ENCODE measurements around the gene SPAG16. TPM values are rescaled to one million over a fixed set of nuclear protein-coding genes. Genes with fewer than 3 reads are reported as not detected.

Gene SPAG16
- total RNA-seq, 4 donors from 2014 or later, result 34.1 to 59.3 (median 46.8) TPM

DNA sequence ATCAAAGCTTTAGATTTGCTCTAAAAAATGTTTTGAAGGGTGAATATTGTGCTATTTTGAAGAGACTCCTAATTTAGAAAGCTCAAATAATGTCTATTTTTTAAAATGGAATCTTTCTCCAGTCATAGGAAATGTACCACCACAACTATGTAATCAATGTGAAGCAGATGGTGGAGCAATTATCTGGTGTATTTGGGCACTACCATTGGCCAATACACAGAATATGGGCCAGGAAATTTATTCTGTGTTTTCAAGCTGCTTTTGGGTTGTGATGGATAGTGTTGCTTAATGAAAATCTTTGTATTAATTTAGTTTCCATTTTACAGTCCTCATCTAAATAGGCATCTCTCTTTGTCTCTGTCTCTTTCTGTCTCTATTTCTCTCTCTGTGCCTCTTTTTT is 1109.5 kb downstream of the SPAG16 start:
- DNase-seq, result no peak
- Histone ChIP-seq H3K27me3 (no peaks in the 10 kb centered on the region), H3K36me3 (no peaks in the 10 kb centered on the region), H3K9me3 (no peaks in the 10 kb centered on the region), H3K4me1 (no peaks in the 10 kb centered on the region), H3K4me3 (replicated peaks in 1 of 3) (no peak overlapping the region), H3K27ac (no peak overlapping the region)
- intact Hi-C loops (cut with DNase I), result no loop called here
- no peak for TF ChIP-seq POLR2A (IDR thresholded peaks at IDR 0.05)
- TF ChIP-seq, protein P1, sequence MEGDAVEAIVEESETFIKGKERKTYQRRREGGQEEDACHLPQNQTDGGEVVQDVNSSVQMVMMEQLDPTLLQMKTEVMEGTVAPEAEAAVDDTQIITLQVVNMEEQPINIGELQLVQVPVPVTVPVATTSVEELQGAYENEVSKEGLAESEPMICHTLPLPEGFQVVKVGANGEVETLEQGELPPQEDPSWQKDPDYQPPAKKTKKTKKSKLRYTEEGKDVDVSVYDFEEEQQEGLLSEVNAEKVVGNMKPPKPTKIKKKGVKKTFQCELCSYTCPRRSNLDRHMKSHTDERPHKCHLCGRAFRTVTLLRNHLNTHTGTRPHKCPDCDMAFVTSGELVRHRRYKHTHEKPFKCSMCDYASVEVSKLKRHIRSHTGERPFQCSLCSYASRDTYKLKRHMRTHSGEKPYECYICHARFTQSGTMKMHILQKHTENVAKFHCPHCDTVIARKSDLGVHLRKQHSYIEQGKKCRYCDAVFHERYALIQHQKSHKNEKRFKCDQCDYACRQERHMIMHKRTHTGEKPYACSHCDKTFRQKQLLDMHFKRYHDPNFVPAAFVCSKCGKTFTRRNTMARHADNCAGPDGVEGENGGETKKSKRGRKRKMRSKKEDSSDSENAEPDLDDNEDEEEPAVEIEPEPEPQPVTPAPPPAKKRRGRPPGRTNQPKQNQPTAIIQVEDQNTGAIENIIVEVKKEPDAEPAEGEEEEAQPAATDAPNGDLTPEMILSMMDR (IDR thresholded peaks at IDR 0.05), result no peak

DNA sequence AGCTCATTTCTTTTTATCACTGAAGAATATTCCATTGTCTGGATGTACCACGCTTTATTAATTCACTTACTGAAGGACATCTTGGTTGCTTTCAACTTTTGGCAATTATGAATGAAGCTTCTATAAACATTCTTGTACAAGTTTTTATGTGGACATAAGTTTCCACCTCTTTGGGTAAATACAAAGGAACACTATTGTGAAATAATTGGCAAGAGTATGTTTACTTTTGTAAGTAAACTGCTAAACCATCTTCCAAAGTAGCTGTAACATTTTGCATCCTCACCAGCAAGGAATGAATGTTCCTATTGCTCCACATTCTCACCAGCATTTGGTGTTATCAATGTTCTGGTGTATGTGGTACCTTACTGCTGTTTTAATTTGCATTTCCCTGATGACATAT is 1110.8 kb downstream of the SPAG16 start:
- H3K4me1 ChIP-seq, result no peaks in the 10 kb centered on the region
- no peak for TF ChIP-seq POLR2A (IDR thresholded peaks at IDR 0.05)
- TF ChIP-seq, protein P1 (IDR thresholded peaks at IDR 0.05), result no peak
- H3K4me3 ChIP-seq (replicated peaks in 1 of 3), result no peak overlapping the region
- intact Hi-C loops (cut with DNase I), result no loop called here
- H3K27ac ChIP-seq, result no peak overlapping the region
- 89% methylated on average over 1 of the region's 1 CpG for WGBS, 2 donors
- no peaks in the 10 kb centered on the region for H3K27me3 ChIP-seq
- H3K9me3 ChIP-seq, result no peaks in the 10 kb centered on the region
- DNase-seq, result no peak
- H3K36me3 ChIP-seq, result no peaks in the 10 kb centered on the region

DNA sequence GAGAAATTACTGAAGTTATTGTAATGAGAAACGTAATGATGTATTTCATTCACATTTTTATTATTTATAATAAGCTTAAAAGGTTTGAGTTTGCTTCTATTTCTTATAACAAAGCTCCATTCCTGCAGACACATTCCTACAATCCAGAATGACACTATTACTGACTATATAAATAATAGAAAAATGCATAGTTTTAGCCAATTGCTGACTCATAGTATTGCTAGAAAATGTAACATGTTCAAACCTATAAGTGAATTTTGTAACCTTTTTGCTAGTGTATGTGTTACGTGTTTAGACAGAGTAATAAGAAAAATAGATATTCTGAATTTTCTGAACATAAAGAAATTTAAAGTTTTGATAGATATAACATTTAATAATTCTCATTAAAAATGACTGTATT is 1117.3 kb downstream of the SPAG16 start:
- WGBS, 2 donors, result 75 to 78% methylated on average over 2 of the region's 2 CpGs
- H3K4me3 ChIP-seq (replicated peaks in 1 of 3), result no peak overlapping the region
- TF ChIP-seq, protein P1 (IDR thresholded peaks at IDR 0.05), result no peak
- no peak for TF ChIP-seq POLR2A (IDR thresholded peaks at IDR 0.05)
- no peak overlapping the region for H3K27ac ChIP-seq
- no peaks in the 10 kb centered on the region for H3K27me3 ChIP-seq
- no peaks in the 10 kb centered on the region for H3K36me3 ChIP-seq
- intact Hi-C loops (cut with DNase I), result no loop called here
- no peaks in the 10 kb centered on the region for H3K9me3 ChIP-seq
- H3K4me1 ChIP-seq, result no peaks in the 10 kb centered on the region
- DNase-seq, result no peak

DNA sequence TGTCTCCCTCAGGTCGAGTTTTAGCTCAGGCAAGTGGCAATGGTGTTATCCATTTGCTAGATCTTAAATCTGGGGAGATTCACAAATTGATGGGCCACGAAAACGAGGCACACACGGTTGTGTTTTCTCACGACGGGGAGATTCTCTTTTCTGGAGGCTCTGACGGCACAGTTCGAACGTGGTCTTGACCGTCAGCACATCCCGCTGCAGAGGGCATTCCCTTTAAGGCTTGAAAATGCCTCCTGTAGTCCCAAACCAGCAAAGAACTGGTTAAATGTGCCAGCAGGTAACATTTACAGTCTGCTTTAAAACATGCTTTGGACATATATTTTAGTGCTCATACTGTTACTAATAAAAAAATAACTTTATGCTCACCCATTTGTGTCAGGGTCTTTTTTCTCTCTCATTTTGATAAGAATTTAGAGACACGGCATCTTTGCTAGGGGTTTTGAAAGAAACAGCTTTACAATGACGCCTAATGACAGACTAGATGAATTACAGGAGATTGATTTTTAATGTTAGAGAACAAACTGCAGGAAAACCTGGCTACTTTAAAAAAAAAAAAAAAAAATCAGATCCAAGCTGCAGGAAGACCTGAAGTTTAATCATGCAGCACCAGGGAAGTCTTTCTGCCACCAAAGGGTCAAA is 1126.0 kb downstream of the SPAG16 start:
- Histone ChIP-seq H3K36me3 (no peaks in the 10 kb centered on the region), H3K27ac (no peak overlapping the region), H3K4me1 (no peaks in the 10 kb centered on the region), H3K27me3 (no peaks in the 10 kb centered on the region), H3K9me3 (no peaks in the 10 kb centered on the region), H3K4me3 (replicated peaks in 1 of 3) (no peak overlapping the region)
- intact Hi-C loops (cut with DNase I), result no loop called here
- TF ChIP-seq, protein P1 (IDR thresholded peaks at IDR 0.05), result no peak
- TF ChIP-seq POLR2A (IDR thresholded peaks at IDR 0.05), result no peak
- DNase-seq, result no peak
- WGBS, 2 donors, result 40 to 49% methylated on average over 13 of the region's 13 CpGs

DNA sequence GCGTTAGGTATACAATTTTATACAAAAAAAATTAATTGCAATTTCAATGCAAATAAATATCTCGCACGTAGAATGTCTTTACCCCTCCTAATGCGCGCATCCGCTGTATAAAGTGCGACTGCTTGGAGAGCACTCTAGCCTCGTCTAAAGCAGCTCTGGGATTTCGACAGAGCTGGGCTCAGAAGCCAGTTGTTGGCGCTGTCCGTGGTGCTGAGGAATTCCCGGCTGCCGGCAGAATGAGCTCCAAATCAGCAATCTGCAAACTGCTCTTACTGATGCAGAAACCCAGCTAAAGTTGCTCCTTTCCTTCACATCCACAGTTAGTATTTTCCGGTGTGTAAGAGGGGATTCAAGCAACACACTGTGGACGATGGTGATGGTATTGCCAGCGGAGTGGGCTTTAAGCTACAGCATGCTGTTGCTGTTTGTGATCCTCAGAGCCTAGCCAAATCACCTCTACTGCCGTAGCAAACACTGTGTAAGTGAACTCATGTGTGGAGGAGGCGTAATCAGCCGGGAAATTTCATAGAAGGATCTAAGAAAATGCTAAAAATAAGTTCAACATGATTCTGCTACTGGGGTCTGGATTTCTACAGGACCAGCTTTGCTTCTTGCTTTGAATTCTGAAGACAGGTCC is 1126.8 kb downstream of the SPAG16 start, which contains the start of gene VWC2L:
VWC2L (plus strand) TSS at position 137 of the 637 bp plus-strand sequence. CDS start 3,140 bp downstream, outside the sequence.
- Histone ChIP-seq H3K27me3 (no peaks in the 10 kb centered on the region), H3K4me3 (replicated peaks in 1 of 3) (no peak within 1 kb of the TSS), H3K4me1 (no peaks in the 10 kb centered on the region), H3K9me3 (no peaks in the 10 kb centered on the region), H3K36me3 (no peaks in the 10 kb centered on the region), H3K27ac (no peak within 1 kb of the TSS)
- TF ChIP-seq POLR2A (IDR thresholded peaks at IDR 0.05), result no peak
- TF ChIP-seq, protein P1 (IDR thresholded peaks at IDR 0.05), result no peak
- WGBS, 2 donors, result 10 to 12% methylated on average over 19 of the region's 19 CpGs
- peak; percentile 42 to 69 for DNase-seq
- intact Hi-C loops (cut with DNase I), result no loop called here
